Coronary artery (tissue), 2 donors: ENCODE measurements around the gene MT1F.

Source experiments
- DNase-seq: peaks from one replicate; pipeline ENCODE4 v3.0.0-alpha.2; 2017; ENCODE audit warnings: low spot score
- H3K27ac ChIP-seq, 2 donors: fragments of 200-600 bp; sonication (generic); one replicate each; pipeline ENCODE4 v1.5.1; 2016 to 2019
- H3K4me3 ChIP-seq: fragments of 200-600 bp; sonication (generic); 2 replicates; pipeline ENCODE4 v1.5.1; 2016; ENCODE audit warnings: mild to moderate bottlenecking, moderate library complexity
- CTCF ChIP-seq: fragments of 200-600 bp; sonication (generic); IDR thresholded peaks from one replicate; pipeline ENCODE4 v1.5.1; 2019; ENCODE audit warnings: antibody characterized with exemption

MT1F gene

GRCh38 chr16:56690420-56691122 is 32.8 kb downstream of the MT1F start:
- no peak overlapping the region for H3K27ac ChIP-seq
- H3K4me3 ChIP-seq = no peak overlapping the region
- DNase-seq = no peak
- no peak for TF ChIP-seq CTCF

GRCh38 chr16:56691885-56692284 is 34.1 kb downstream of the MT1F start:
- TF ChIP-seq CTCF = no peak
- no peak for DNase-seq
- H3K27ac ChIP-seq = no peak overlapping the region
- H3K4me3 ChIP-seq = no peak overlapping the region

- no peak overlapping the region for H3K4me3 ChIP-seq
- no peak overlapping the region for H3K27ac ChIP-seq
- TF ChIP-seq CTCF = no peak
- DNase-seq = no peak
Measured at GRCh38 chr16:56695246-56695645, 37.5 kb downstream of the MT1F start.

- no peak for TF ChIP-seq CTCF
- Histone ChIP-seq H3K4me3 (no peak overlapping the region), H3K27ac (no peak overlapping the region)
- DNase-seq = no peak
Measured at GRCh38 chr16:56697456-56698155, 39.8 kb downstream of the MT1F start.

GRCh38 chr16:56700195-56700594 is 42.4 kb downstream of the MT1F start:
- TF ChIP-seq CTCF = no peak
- no peak overlapping the region for H3K4me3 ChIP-seq
- H3K27ac ChIP-seq = no peak overlapping the region
- no peak for DNase-seq

- no peak for TF ChIP-seq CTCF
- no peak overlapping the region for H3K4me3 ChIP-seq
- no peak for DNase-seq
- no peak overlapping the region for H3K27ac ChIP-seq
Measured at GRCh38 chr16:56700631-56701030, 42.9 kb downstream of the MT1F start.

GRCh38 chr16:56701534-56701933 is 43.8 kb downstream of the MT1F start:
- H3K4me3 ChIP-seq = no peak overlapping the region
- DNase-seq = no peak
- no peak for TF ChIP-seq CTCF
- no peak overlapping the region for H3K27ac ChIP-seq
